ENCODE measurements around the gene MAP3K3. TPM values are rescaled to one million over a fixed set of nuclear protein-coding genes. Genes with fewer than 3 reads are reported as not detected.

Gene MAP3K3
- total and polyA plus RNA-seq, 2 experiments from 2014 or later = 6.1 to 24.6 TPM

DNA sequence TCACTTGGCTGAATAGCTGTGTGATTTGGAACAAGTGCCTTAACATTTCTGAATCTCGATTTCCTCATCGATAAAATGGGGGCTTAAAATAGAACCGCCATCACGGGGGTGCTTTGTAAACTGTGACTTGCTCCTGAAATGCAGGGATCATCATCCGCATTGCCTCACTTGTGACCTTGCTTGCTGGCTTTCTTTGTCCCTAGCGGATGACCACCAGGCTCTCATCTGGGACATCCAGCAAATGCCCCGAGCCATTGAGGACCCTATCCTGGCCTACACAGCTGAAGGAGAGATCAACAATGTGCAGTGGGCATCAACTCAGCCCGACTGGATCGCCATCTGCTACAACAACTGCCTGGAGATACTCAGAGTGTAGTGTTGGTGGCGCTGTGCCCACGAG, 33.4 kb upstream of the MAP3K3 start:
- no peak overlapping the region for H3K27ac Mint-ChIP-seq
- no peaks in the 10 kb centered on the region for H3K79me2 ChIP-seq (replicated peaks; ENCODE audit: insufficient read depth)
- H2AFZ ChIP-seq = no peak overlapping the region
- H3K4me1 Mint-ChIP-seq = no peaks in the 10 kb centered on the region
- no peaks in the 10 kb centered on the region for H3K4me1 ChIP-seq (ENCODE audit: insufficient read depth)
- H3K4me3 Mint-ChIP-seq = no peak overlapping the region
- H3F3A ChIP-seq (replicated peaks; ENCODE audit: low read depth) = no peaks in the 10 kb centered on the region
- peaks cover 56% of the 10 kb centered on the region for H3K36me3 Mint-ChIP-seq (ENCODE audit: low read depth)
- TF ChIP-seq ZNF114 (CRISPR knock-in tag; IDR thresholded peaks at IDR 0.05) = no peak
- TF ChIP-seq CTCF (conservative IDR thresholded peaks at IDR 0.05; ENCODE audit: low read depth in 2 of 2) = no peak
- no peak overlapping the region for H3K27ac ChIP-seq (ENCODE audit: low read depth)
- H3K27me3 Mint-ChIP-seq (ENCODE audit: insufficient read depth, low read depth, poor library complexity) = peaks cover 2% of the 10 kb centered on the region
- H3K36me3 ChIP-seq (ENCODE audit: insufficient read depth) = peaks cover 27% of the 10 kb centered on the region
- DNase-seq (ENCODE audit: low spot score) = no peak
- H3K4me2 ChIP-seq = no peak overlapping the region
- no peaks in the 10 kb centered on the region for H3K27me3 ChIP-seq (ENCODE audit: insufficient read depth)
- no peaks in the 10 kb centered on the region for H3K9me3 Mint-ChIP-seq
- peaks cover 4% of the 10 kb centered on the region; the same call in 1 of the 2 replicates for H4K20me1 ChIP-seq (replicated peaks; ENCODE audit: insufficient read depth)
- no peak overlapping the region for H3K4me3 ChIP-seq
- H3K9me2 ChIP-seq (ENCODE audit: insufficient read depth) = no peaks in the 10 kb centered on the region
- no peak for ATAC-seq

GRCh38 chr17:63589646-63590045, 32.6 kb upstream of the MAP3K3 start:
- Histone ChIP-seq H3K27me3 (ENCODE audit: insufficient read depth) (no peaks in the 10 kb centered on the region), H3K4me1 (ENCODE audit: insufficient read depth) (no peaks in the 10 kb centered on the region), H3K4me3 (no peak overlapping the region), H4K20me1 (replicated peaks; ENCODE audit: insufficient read depth) (peaks cover under 1% of the 10 kb centered on the region; the same call in 1 of the 2 replicates), H3K27ac (ENCODE audit: low read depth) (no peak overlapping the region), H3K79me2 (replicated peaks; ENCODE audit: insufficient read depth) (no peaks in the 10 kb centered on the region), H3K4me2 (no peak overlapping the region), H3K9me2 (ENCODE audit: insufficient read depth) (no peaks in the 10 kb centered on the region), H3F3A (replicated peaks; ENCODE audit: low read depth) (no peaks in the 10 kb centered on the region), H3K36me3 (ENCODE audit: insufficient read depth) (peaks cover 27% of the 10 kb centered on the region), H2AFZ (no peak overlapping the region)
- Mint-ChIP-seq H3K4me3 (no peak overlapping the region), H3K9me3 (no peaks in the 10 kb centered on the region), H3K36me3 (ENCODE audit: low read depth) (peaks cover 51% of the 10 kb centered on the region), H3K27me3 (ENCODE audit: insufficient read depth, low read depth, poor library complexity) (peaks cover 2% of the 10 kb centered on the region), H3K4me1 (no peaks in the 10 kb centered on the region), H3K27ac (no peak overlapping the region)
- no peak for DNase-seq (ENCODE audit: low spot score)
- ATAC-seq = no peak
- TF ChIP-seq EZH2 (IDR thresholded peaks at IDR 0.05; ENCODE audit: low read depth, unreplicated experiment) (no peak), CTCF (conservative IDR thresholded peaks at IDR 0.05; ENCODE audit: low read depth in 2 of 2) (no peak), ZNF331 (CRISPR knock-in tag; IDR thresholded peaks at IDR 0.05; ENCODE audit: low read depth) (no peak), POLR2AphosphoS5 (IDR thresholded peaks at IDR 0.05; ENCODE audit: low read depth) (no peak), REST (IDR thresholded peaks at IDR 0.05; ENCODE audit: unreplicated experiment) (no peak), CREB1 (CRISPR knock-in tag; IDR thresholded peaks at IDR 0.05; ENCODE audit: low read depth) (no peak), JUNB (IDR thresholded peaks at IDR 0.05; ENCODE audit: unreplicated experiment) (no peak)
